Osteocyte (in vitro differentiated cells): ENCODE data around the gene DIAPH1. TPM values are rescaled to one million over a fixed set of nuclear protein-coding genes. Genes with fewer than 3 reads are reported as not detected.

Source experiments
- DNase-seq: peaks from one replicate; pipeline ENCODE4 v3.0.0; 2021; ENCODE audit warnings: mixed read lengths; ENCODE audit not compliant: unreplicated experiment; ENCODE audit errors: extremely low spot score
- H3K27ac Mint-ChIP-seq: one replicate; pipeline ENCODE4 v1.8.0; 2021; ENCODE audit warnings: mild to moderate bottlenecking, mixed read lengths; ENCODE audit not compliant: unreplicated experiment
- H3K27me3 Mint-ChIP-seq: one replicate; pipeline ENCODE4 v1.8.0; 2021; ENCODE audit warnings: mixed read lengths; ENCODE audit not compliant: unreplicated experiment
- H3K36me3 Mint-ChIP-seq: one replicate; pipeline ENCODE4 v1.8.0; 2021; ENCODE audit warnings: mixed read lengths; ENCODE audit not compliant: unreplicated experiment
- H3K4me1 Mint-ChIP-seq: one replicate; pipeline ENCODE4 v1.8.0; 2021; ENCODE audit warnings: mixed read lengths; ENCODE audit not compliant: unreplicated experiment
- H3K4me3 Mint-ChIP-seq: one replicate; pipeline ENCODE4 v1.8.0; 2021; ENCODE audit warnings: mild to moderate bottlenecking, moderate library complexity, mixed read lengths; ENCODE audit not compliant: unreplicated experiment
- H3K9me3 Mint-ChIP-seq: one replicate; pipeline ENCODE4 v1.8.0; 2021; ENCODE audit warnings: mixed read lengths; ENCODE audit not compliant: unreplicated experiment
- total RNA-seq: library from RNA; stranded (reverse); gene quantifications from 2 replicates; pipeline ENCODE4 v1.2.1, GENCODE V29; 2021
- TF ChIP-seq, protein P1 (sequence below): fragments of 200-600 bp; sonication (generic); IDR thresholded peaks from 2 replicates; pipeline ENCODE4 v1.5.0; 2021; ENCODE audit warnings: antibody characterized with exemption, mild to moderate bottlenecking, moderate library complexity

The DIAPH1 gene
- total RNA-seq, 1 donor from 2014 or later = 50.9 TPM

DNA sequence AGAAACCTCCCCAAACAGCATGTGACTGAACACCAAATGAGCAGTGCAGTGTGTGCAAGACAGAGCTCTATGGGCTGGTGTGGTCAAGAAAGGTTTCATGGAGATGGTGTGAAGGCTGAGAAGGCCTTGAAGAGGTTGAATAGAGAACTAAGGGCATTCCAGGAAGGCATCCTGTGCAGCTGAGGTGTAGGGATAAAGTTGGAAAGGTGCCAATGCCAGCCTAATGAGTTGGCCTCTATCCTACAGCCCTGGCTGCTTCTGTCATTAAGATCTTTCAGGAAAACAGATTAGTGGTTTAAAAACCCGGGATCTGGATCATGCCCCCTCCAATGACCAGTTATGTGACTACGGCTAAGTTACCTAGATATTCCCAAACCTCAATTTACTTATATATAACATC is 13.8 kb upstream of the DIAPH1 start:
- Mint-ChIP-seq H3K4me3 (no peak overlapping the region), H3K27me3 (no peaks in the 10 kb centered on the region), H3K27ac (no peak overlapping the region), H3K4me1 (peaks cover 16% of the 10 kb centered on the region), H3K9me3 (no peaks in the 10 kb centered on the region), H3K36me3 (peaks cover 24% of the 10 kb centered on the region)
- DNase-seq = no peak
- TF ChIP-seq, protein P1, sequence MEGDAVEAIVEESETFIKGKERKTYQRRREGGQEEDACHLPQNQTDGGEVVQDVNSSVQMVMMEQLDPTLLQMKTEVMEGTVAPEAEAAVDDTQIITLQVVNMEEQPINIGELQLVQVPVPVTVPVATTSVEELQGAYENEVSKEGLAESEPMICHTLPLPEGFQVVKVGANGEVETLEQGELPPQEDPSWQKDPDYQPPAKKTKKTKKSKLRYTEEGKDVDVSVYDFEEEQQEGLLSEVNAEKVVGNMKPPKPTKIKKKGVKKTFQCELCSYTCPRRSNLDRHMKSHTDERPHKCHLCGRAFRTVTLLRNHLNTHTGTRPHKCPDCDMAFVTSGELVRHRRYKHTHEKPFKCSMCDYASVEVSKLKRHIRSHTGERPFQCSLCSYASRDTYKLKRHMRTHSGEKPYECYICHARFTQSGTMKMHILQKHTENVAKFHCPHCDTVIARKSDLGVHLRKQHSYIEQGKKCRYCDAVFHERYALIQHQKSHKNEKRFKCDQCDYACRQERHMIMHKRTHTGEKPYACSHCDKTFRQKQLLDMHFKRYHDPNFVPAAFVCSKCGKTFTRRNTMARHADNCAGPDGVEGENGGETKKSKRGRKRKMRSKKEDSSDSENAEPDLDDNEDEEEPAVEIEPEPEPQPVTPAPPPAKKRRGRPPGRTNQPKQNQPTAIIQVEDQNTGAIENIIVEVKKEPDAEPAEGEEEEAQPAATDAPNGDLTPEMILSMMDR = no peak

DNA sequence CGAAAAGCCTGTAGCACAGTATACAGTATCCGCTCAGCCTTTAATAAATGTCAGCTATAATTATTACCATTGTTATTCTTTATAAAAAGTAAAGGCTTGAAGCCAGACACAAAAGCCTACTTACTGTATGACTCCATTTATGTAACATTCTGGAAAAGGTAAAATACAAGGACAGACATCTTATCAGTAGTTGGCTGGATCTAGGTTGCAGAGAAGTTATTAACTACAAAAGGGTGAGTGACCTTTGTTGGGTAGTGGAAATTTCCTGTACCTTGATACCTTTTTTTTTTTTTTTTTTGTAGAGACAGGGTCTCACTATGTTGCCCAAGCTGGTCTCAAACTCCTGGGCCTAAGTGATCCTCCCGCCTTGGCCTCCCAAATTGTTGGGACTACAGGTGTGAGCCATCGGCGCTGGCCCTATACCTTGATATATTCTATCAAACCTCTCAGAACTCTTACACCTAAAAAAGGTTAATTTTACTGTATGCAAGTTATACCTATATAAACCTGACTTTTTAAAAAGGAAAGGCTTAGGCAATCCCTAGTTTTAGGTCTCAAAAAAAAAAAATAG is 11.9 kb upstream of the DIAPH1 start:
- Mint-ChIP-seq H3K36me3 (peaks cover 35% of the 10 kb centered on the region), H3K4me3 (no peak overlapping the region), H3K27me3 (no peaks in the 10 kb centered on the region), H3K4me1 (peaks cover 9% of the 10 kb centered on the region), H3K9me3 (no peaks in the 10 kb centered on the region), H3K27ac (no peak overlapping the region)
- no peak for DNase-seq
- TF ChIP-seq, protein P1 = no peak

DNA sequence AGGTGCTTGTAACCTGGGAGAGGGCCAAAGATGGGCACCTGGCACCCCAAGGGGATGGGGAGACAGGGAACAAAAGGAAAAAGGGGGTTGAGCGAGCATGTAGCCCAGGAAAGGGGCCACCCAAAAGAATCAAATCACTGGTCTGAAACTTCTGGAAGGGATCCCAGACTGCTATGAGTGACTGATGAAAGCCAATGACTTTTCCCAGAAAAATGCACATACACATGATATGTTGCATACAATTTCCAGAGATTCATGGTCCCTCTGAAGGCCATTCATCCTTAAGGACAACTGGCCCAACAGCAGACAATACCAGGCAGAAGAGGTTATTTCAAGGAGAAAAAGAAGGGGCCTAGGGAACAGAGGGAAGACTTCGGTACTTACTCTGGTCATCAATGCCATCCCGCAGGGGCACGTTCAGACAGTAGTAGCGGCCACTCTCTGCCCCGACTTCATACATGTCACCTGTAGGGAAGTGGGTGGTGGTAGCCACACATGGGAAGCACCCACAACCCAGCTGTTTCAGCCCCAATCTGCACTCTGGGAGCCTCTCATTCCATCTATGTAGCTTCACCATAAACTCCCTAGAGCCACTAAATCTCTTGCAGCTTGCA is 9.5 kb upstream of the DIAPH1 start:
- H3K27me3 Mint-ChIP-seq = no peaks in the 10 kb centered on the region
- H3K4me3 Mint-ChIP-seq = no peak overlapping the region
- DNase-seq = no peak
- no peak overlapping the region for H3K27ac Mint-ChIP-seq
- no peaks in the 10 kb centered on the region for H3K9me3 Mint-ChIP-seq
- H3K36me3 Mint-ChIP-seq = peaks cover 44% of the 10 kb centered on the region
- TF ChIP-seq, protein P1 = no peak
- H3K4me1 Mint-ChIP-seq = no peaks in the 10 kb centered on the region

DNA sequence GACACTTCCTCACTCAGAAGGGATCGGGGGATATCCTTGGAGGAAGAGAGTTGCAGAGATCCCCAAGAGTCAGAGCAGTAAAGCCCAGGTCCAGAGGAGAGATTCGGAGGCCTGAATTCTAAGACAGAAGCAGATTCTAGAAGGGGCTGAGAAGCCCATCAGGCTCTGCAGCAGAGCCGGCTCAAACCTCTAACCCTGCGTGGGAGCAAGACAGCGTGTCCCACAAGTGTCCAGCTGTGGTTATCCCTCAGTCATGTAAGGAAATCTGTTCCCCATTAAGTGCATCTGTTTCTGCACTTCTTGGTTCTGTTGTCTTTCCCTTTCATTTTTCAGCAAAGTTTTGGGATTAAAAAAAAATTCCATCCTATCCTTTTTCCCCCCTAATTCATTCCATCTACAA is 4.8 kb upstream of the DIAPH1 start:
- no peaks in the 10 kb centered on the region for H3K9me3 Mint-ChIP-seq
- peaks cover 8% of the 10 kb centered on the region for H3K4me1 Mint-ChIP-seq
- H3K27ac Mint-ChIP-seq = no peak overlapping the region
- no peaks in the 10 kb centered on the region for H3K27me3 Mint-ChIP-seq
- H3K36me3 Mint-ChIP-seq = peaks cover 45% of the 10 kb centered on the region
- TF ChIP-seq, protein P1 = no peak
- H3K4me3 Mint-ChIP-seq = no peak overlapping the region
- DNase-seq = no peak

DNA sequence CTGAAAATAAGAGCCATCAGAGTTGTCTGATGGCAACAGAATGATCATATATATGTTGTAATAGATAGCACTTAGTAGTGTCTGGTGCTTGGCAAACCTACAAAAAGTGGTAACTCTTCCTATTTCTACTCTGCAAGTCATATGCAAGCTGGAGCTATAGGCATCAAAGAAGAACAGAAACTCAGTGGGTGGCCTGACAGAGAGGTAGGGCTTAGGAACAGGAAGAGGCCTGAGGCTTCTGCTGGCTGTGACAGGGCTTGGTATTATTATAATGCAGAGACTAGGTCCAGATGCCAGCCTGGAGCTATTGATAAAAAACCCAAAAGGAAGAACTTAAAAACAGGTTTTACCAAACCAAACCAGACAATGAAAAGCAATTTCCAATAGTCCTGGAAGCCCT is 4.4 kb upstream of the DIAPH1 start:
- H3K4me3 Mint-ChIP-seq = no peak overlapping the region
- DNase-seq = no peak
- TF ChIP-seq, protein P1 = no peak
- H3K27me3 Mint-ChIP-seq = no peaks in the 10 kb centered on the region
- peaks cover 10% of the 10 kb centered on the region for H3K4me1 Mint-ChIP-seq
- peaks cover 44% of the 10 kb centered on the region for H3K36me3 Mint-ChIP-seq
- no peaks in the 10 kb centered on the region for H3K9me3 Mint-ChIP-seq
- no peak overlapping the region for H3K27ac Mint-ChIP-seq
